HG03521 (cell line): Measurements from ENCODE around the gene CD163.
"Not testable (repeated sequence)": the region's sequence is repeated elsewhere in the genome, so short reads cannot be mapped to it uniquely, and the experiment has no call there.

Experiments used
- ATAC-seq: cut with Tn5 transposase; IDR thresholded peaks from one replicate; pipeline ENCODE4 v1.9.1; 2021; ENCODE audit warnings: mild to moderate bottlenecking, moderate library complexity; ENCODE audit not compliant: unreplicated experiment

CD163 gene

GRCh38 chr12:7451756-7452155 is 51.8 kb downstream of the CD163 start:
- ATAC-seq = no peak

GRCh38 chr12:7450667-7451066 is 52.9 kb downstream of the CD163 start:
- no peak for ATAC-seq

DNA sequence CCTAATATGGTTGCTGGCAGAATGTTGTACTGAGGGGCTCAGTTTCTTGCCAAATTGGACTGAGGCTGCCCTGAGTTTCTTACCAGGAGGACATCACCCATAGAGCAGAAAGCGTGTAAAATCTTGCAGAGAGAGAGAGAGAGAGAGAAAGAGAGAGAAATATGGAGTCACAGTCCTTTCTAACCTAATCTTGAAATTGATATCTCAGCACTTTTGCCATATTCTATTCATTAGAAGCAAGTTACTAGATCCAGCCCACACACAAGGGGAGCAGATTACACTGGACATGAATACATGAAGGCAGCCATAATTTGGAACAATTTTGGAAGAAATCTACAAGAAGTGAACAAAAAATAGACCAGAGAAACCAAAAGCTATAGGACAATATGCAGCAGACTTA is 55.5 kb downstream of the CD163 start:
- ATAC-seq = no peak

GRCh38 chr12:7444537-7444936 is 59.0 kb downstream of the CD163 start:
- no peak for ATAC-seq

DNA sequence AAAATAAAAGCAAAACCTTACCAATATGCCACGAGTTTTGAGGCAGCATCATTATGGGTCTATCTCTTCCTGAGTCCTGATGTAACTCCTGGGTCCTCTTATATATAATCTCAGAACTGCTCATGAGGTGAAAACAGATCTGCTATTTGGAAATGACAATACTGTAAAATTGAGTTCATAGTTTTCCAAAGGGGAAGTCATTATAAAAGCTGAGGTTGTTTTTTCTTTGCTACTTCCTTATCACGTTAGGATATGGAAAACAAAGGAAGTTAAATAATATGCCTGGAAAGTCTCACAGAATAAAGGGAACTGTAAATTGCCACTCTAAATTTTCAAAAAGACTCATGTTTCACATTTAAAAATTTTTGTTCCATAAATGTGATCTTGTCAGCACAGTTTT is 59.5 kb downstream of the CD163 start, which contains the start of gene CD163L1:
Gene CD163L1, minus strand, starts transcription at position 78 of the 400 bp plus-strand sequence. Its CDS starts 26 bp downstream, at position 52.
- no peak for ATAC-seq

- ATAC-seq = no peak
Measured at GRCh38 chr12:7441216-7441615, 62.4 kb downstream of the CD163 start.

DNA sequence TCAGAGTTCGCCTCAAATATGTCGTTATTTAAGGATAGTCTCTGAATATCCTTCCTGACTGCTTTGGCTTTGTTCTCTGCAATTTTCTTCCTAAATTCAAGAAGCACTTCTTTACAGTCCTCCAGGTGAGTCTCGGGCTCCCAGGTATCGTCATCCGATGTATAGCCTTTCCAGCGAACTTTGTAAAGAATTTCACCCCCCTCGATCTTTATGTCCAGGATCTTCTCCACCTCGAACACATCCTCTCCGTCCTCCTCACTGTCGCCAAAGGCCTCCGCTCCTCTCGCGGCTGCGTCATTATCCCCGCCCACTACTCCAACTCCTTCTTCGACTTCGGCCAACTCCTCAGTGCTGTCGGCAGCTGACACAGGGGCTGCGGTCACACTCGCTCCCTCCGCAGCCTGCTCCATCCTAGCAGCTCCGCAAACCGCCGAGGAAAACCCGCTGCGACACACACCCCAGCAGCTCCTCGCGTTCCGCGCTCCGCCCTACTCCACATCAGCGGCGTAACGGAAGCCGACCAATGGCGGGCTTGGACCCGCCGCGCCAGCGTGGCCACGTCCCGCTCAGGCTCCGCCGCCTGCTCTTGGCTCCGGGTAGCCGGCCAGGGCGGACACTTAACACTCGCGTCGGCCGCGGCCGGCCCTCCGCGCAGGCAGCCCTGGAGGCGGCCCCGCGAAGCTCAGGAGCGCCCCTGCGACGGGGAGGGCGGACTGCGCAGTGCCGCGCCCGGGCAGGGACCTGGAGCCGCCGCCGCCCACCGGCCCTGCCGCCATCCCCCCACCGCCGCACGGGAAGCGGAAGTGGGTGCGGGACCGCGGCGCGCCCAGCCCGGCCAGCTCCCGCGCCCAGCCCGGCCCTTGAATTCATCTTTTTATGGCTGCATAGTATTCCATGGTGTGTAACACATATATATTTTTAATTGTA is 63.7 kb downstream of the CD163 start:
- no peak for ATAC-seq

- not testable (repeated sequence) for ATAC-seq
Measured at GRCh38 chr12:7438291-7438995, 65.1 kb downstream of the CD163 start.

DNA sequence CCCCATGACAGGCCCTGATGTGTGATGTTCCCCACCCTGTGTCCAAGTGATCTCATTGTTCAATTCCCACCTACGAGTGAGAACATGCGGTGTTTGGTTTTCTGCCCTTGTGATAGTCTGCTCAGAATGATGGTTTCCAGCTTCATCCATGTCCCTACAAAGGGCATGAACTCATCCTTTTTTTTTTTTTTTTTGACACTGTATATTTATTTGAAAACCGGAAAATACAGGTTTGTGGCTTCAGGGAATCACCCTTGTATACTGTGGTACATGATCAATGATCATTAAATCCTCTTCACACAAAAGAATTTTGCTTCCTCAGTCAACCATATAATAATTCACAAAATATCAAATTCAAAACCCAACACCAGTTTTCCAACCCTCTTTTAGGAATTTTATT is 66.1 kb downstream of the CD163 start:
- not testable (repeated sequence) for ATAC-seq

- ATAC-seq = no peak
Measured at GRCh38 chr12:7434670-7435069, 68.9 kb downstream of the CD163 start.

- no peak for ATAC-seq
Measured at GRCh38 chr12:7433276-7433822, 70.2 kb downstream of the CD163 start.

- no peak for ATAC-seq
Measured at GRCh38 chr12:7431993-7432685, 71.4 kb downstream of the CD163 start.
